Measurements from ENCODE around the gene CPNE7.

Gene CPNE7

GRCh38 chr16:89616623-89617022 is 41.1 kb downstream of the CPNE7 start:
- TF ChIP-seq CTCF (IDR thresholded peaks at IDR 0.05): no peak
- no peak for TF ChIP-seq ZFX (IDR thresholded peaks at IDR 0.05; ENCODE audit: borderline replicate concordance)

GRCh38 chr16:89617036-89617435 is 41.5 kb downstream of the CPNE7 start:
- no peak overlapping the region for H3K27ac ChIP-seq
- no peak for TF ChIP-seq CTCF (IDR thresholded peaks at IDR 0.05)
- no peak for TF ChIP-seq ZFX (IDR thresholded peaks at IDR 0.05; ENCODE audit: borderline replicate concordance)

More at GRCh38 chr16:89616623-89617022, 41.1 kb downstream of the CPNE7 start:
- no peak overlapping the region for H3K27ac ChIP-seq

GRCh38 chr16:89618109-89618998 is 42.8 kb downstream of the CPNE7 start:
- H3K27ac ChIP-seq: no peak overlapping the region
- TF ChIP-seq ZFX (IDR thresholded peaks at IDR 0.05; ENCODE audit: borderline replicate concordance) (no peak), CTCF (IDR thresholded peaks at IDR 0.05) (no peak)

GRCh38 chr16:89619840-89620239 is 44.3 kb downstream of the CPNE7 start:
- H3K27ac ChIP-seq: no peak overlapping the region
- no peak for TF ChIP-seq ZFX (IDR thresholded peaks at IDR 0.05; ENCODE audit: borderline replicate concordance)

GRCh38 chr16:89620406-89620841 is 44.9 kb downstream of the CPNE7 start:
- TF ChIP-seq CTCF (IDR thresholded peaks at IDR 0.05) (no peak), ZFX (IDR thresholded peaks at IDR 0.05; ENCODE audit: borderline replicate concordance) (no peak)

GRCh38 chr16:89621136-89621697 is 45.7 kb downstream of the CPNE7 start:
- TF ChIP-seq CTCF (IDR thresholded peaks at IDR 0.05): no peak
- no peak for TF ChIP-seq ZFX (IDR thresholded peaks at IDR 0.05; ENCODE audit: borderline replicate concordance)
- no peak overlapping the region for H3K27ac ChIP-seq

More at GRCh38 chr16:89620406-89620841, 44.9 kb downstream of the CPNE7 start:
- no peak overlapping the region for H3K27ac ChIP-seq

GRCh38 chr16:89621698-89622409 is 46.3 kb downstream of the CPNE7 start:
- no peak overlapping the region for H3K27ac ChIP-seq
- no peak for TF ChIP-seq CTCF (IDR thresholded peaks at IDR 0.05)
- TF ChIP-seq ZFX (IDR thresholded peaks at IDR 0.05; ENCODE audit: borderline replicate concordance): no peak

Data from 22Rv1 (cell line).